T47D (cell line): ENCODE measurements around the gene ZSCAN18.

Experiments used
- DNase-seq, 2 experiments: peaks; one replicate each; pipeline versions ENCODE4 v3.0.0 to v3.0.0-alpha.2; 2011 to 2012; ENCODE audit warnings: low read depth in 1 of 2, low spot score in 1 of 2
- JUND ChIP-seq: IDR thresholded peaks from 2 replicates; pipeline ENCODE4 v1.6.1; 2012; ENCODE audit warnings: low read depth
- in situ Hi-C: cut with HindIII; loops from 2 replicates; pipeline ENCODE4 v1.10.0; 2016; ENCODE audit warnings: low sequenced_read_pairs, low pct_unique_long_range_greater_than_20kb

The ZSCAN18 gene

DNA sequence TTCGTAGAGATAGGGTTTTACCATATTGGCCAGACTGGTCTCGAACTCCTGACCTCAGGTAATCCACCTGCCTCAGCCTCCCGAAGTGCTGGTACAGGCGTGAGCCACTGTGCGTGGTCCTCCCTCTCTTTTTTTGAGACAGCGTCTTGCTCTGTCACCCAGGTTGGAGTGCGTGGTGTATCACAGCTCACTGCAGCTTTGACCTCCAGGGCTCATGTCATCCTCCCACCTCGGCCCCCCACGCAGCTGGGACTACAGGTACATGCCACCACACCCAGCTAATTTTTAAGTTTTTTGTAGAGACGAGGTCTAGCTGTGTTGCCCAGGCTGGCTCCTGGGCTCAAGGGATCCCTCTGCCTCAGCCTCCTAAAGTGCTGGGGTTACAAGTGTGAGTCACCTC lies 18.2 kb downstream of the ZSCAN18 start:
- no peak for DNase-seq
- in situ Hi-C loops, result no loop called here
- TF ChIP-seq JUND, result no peak

DNA sequence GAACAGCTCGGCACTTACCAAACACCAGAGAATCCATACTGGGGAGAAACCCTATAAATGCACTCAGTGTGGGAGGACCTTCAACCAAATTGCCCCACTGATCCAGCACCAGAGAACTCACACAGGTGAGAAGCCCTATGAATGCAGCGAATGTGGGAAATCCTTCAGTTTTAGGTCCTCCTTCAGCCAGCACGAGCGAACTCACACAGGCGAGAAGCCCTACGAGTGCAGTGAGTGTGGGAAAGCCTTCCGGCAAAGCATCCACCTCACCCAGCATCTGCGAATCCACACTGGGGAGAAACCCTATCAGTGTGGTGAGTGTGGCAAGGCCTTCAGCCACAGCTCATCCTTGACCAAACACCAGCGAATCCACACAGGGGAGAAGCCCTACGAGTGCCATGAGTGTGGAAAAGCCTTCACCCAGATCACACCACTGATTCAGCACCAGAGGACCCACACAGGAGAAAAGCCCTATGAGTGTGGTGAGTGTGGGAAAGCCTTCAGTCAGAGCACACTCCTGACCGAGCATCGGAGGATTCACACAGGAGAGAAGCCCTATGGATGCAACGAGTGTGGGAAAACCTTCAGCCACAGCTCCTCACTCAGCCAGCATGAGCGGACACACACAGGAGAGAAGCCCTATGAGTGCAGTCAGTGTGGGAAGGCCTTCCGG lies 30.7 kb downstream of the ZSCAN18 start:
- in situ Hi-C loops, result no loop called here
- TF ChIP-seq JUND, result no peak
- DNase-seq, result no peak

- TF ChIP-seq JUND, result no peak
- in situ Hi-C loops, result no loop called here
- DNase-seq, result no peak
Measured at GRCh38 chr19:58063712-58064111, 34.3 kb downstream of the ZSCAN18 start.

DNA sequence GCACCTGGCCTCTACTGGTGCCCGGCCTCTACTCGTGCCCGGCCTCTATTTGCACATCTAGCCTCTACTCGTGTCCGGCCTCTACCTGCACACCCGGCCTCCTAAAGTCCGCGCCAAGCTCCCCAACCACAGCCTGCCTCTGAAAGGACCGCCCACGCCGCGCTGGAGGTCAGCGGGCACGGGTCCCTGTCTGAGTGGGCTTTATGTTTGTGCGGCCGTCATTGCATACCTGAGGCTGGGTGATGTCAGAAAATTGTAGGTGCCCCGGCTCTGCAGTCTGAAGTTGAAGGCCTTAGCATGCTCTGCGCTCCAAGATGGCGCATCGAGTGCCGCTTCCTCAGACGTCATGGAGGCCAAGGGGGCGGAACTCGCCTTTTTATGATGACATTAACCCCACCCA lies 37.8 kb downstream of the ZSCAN18 start:
- TF ChIP-seq JUND, result no peak
- DNase-seq, result no peak
- in situ Hi-C loops, result no loop called here

GRCh38 chr19:58059671-58060078 lies 38.4 kb downstream of the ZSCAN18 start:
- no peak for TF ChIP-seq JUND
- in situ Hi-C loops, result no loop called here
- no peak for DNase-seq

DNA sequence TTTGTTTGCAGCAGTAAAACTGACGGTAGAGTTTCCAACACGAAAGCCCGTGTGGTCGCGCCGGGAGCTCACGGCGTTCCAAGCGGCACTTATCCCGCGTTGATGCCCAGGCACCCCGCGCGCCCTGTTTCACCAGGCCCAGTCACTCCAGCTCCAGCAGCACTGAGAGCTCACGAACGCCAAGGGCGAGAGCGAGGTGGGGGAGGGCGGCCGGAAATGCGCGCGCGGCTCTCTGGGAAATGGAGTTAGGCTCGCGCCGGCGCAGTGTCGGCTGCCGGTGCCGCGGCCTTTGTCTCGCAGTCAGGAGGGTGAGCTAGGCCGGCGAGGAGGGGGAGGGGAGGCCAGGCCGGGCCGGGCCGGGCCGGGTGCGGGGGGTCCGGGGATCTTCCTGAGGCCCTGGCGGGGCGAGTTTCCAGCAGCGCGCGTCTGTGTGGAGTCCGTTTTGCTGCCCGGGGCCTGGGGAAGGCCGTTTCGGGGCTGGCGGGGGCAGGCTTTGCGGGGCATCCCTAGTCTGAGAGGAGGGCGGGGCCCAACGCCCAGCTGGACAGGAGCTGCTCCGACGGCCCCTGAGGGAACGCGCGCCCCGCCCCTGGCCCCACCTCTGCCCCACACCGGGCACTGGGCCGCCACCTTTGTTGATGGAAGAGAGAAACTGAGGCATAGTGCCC lies 38.9 kb downstream of the ZSCAN18 start, which contains the start of gene ZNF135:
ZNF135 (plus strand) TSS at position 280 of the 668 bp plus-strand sequence. CDS start 721 bp downstream, outside the sequence.
- peak; percentile 94 to 95 for DNase-seq
- TF ChIP-seq JUND, result no peak
- in situ Hi-C loops, result no loop called here

GRCh38 chr19:58058467-58058866 lies 39.6 kb downstream of the ZSCAN18 start:
- DNase-seq, result no peak
- in situ Hi-C loops, result no loop called here
- no peak for TF ChIP-seq JUND

DNA sequence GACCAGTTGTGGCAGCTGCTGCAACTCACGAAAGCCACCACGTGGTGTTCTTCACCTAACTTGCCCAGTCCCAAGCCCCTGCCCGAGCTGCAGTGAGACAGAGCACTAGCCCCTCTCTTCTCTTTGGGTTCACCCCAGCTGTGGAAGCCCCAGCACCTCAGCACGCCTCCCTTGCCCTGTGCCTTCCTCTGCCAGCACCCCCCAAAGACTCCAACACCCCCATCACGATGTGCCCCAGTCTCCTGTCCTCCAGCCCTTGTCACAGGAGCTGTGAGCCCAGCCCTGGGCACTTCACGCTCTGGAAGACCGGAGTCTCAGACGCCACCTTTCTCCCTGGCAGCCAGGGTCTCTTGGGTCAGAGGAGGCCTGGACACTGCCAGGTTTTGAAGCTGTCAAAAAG lies 41.2 kb downstream of the ZSCAN18 start:
- TF ChIP-seq JUND, result no peak
- DNase-seq, result no peak
- in situ Hi-C loops, result no loop called here

DNA sequence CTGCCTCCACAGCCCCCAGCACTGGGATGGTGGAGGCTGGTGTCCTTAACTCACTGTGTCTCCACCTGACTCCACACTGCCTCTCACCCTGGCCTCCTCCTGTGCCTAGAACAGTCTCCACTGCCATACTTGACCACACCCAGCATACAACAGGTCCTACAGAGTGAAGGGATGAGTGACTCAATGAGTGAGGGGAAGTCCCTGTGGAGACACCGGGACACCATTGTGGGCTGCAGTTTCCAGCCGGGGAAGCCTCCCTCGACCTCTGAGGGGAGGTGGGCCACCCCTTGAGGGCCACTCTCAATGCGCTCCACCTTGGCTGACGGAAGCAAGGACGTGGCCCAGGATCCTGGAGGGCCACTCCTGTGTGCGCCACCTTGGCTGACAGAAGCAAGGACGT lies 41.8 kb downstream of the ZSCAN18 start:
- TF ChIP-seq JUND, result no peak
- DNase-seq, result no peak
- in situ Hi-C loops, result no loop called here

DNA sequence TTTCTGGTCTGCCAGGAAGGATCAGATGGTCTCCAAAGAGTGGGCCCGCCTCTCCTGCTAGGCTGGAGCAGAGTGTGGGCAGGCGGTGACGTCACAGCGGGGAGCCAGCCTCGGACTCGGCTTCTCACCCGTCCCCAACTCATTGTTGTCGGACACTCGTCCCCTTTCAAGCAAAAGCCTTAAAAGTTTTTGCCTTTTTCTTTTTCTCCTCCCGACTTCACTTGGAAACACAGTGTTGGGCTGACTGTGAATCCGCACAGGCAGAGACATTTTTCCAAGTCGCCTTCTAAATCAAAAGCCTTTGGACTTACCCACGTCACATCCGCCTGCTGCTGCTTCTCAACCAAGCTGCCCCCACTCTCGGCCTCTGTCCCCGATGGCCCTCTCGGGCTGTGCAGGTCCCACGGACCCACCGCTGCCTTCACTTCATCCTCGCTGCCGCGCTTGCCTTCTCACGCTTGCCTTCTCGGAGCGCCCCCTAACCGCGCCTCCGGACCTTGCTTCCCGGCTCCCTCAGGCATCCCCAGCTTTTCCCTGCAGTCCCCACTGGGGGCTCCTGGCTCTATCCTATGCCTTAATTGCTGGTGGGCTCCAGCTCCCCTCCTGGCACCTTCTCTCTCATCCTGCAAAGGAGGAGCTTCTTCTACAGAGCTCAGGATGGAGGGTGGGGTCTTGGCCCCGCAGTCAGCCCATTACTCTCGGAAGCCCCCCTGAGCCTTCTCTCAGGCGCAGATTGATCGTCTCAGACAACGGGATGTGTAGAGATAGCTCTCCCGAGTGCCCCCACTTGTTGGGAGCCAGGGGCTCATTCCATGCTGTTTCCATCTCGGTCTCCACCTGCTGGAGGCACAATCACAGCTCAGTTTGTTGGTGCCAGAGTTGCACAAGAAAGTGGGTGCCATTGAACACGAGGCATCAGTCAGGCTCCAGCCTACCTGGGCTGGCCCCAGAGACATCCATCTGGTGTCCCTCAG lies 42.8 kb downstream of the ZSCAN18 start:
- peak in 1 of 2 experiments; percentile 47 for DNase-seq
- no peak for TF ChIP-seq JUND
- in situ Hi-C loops, result no loop called here

DNA sequence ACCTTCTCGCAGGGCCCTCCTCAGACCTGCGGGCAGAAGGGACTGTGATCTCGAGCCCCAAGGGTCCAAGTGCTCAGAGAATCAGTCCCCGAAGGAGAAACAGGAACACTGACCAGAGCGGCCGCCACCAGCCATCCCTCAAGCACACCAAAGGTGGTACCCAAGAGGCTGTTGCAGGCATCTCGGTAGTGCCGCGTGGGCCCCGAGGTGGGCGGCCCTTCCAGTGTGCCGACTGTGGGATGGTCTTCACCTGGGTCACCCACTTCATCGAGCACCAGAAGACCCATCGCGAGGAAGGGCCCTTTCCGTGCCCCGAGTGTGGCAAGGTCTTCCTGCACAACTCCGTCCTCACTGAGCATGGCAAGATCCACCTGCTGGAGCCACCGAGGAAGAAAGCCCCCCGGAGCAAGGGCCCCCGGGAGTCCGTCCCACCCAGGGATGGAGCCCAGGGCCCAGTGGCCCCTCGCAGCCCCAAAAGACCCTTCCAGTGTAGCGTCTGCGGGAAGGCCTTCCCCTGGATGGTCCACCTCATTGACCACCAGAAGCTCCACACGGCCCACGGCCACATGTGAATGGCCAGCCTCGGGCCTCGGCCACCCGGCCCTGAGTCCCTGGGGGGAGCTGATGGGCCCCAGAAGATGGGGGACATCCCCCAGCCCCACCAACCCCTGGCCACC lies 44.4 kb downstream of the ZSCAN18 start:
- no peak for TF ChIP-seq JUND
- in situ Hi-C loops, result no loop called here
- no peak for DNase-seq

DNA sequence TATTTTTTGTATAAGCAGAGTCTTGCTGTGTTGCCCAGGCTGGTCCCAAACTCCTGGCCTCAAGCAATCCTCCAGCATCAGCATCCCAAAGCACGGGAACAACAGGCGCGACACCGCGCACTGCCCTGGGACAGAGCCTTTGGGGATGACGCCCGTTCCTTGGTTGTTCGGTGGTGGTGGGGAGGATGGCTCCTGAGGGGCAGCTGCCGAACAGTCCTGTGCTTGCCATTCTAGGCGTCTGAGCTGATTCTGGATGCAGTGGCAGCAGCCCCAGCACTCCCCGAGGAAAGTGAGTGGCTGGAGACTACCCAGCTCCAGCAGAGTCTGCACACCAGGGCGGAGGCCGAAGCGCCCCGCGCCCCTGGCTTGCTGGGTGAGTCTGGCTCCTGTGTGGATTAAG lies 45.8 kb downstream of the ZSCAN18 start:
- no peak for TF ChIP-seq JUND
- in situ Hi-C loops, result no loop called here
- DNase-seq, result no peak
